HG03108 (cell line): ENCODE measurements around the gene CT45A1.
A peak's percentile ranks its signal among the peaks of the same experiment; 100 is the strongest.
"Not testable (repeated sequence)": the region's sequence is repeated elsewhere in the genome, so short reads cannot be mapped to it uniquely, and the experiment has no call there.

Experiments
- ATAC-seq: cut with Tn5 transposase; IDR thresholded peaks from one replicate; pipeline ENCODE4 v1.9.1; 2021; ENCODE audit warnings: moderate library complexity; ENCODE audit not compliant: unreplicated experiment

CT45A1 gene

GRCh38 chrX:135713183-135713689 lies at the start of gene CT45A1:
TSS of gene CT45A1 (plus strand) at chrX:135713639. CDS start at chrX:135718941, 5,302 bp downstream.
- not testable (repeated sequence) for ATAC-seq

GRCh38 chrX:135672979-135673378 lies 40.5 kb upstream of the CT45A1 start:
- not testable (repeated sequence) for ATAC-seq

- ATAC-seq: no peak
These were observed 25.3 kb upstream of the CT45A1 start for GRCh38 chrX:135688137-135688536.

GRCh38 chrX:135695471-135695870 lies 18.0 kb upstream of the CT45A1 start:
- no peak for ATAC-seq

GRCh38 chrX:135697601-135698000 lies 15.8 kb upstream of the CT45A1 start:
- no peak for ATAC-seq

- ATAC-seq: no peak
These were observed 14.5 kb upstream of the CT45A1 start for GRCh38 chrX:135698924-135699323.

GRCh38 chrX:135707880-135708279 lies 5.6 kb upstream of the CT45A1 start:
- no peak for ATAC-seq

GRCh38 chrX:135713795-135714194 lies 356 bp downstream of the CT45A1 start:
- no peak for ATAC-seq

GRCh38 chrX:135734666-135735065 lies 21.2 kb downstream of the CT45A1 start:
- ATAC-seq: not testable (repeated sequence)

GRCh38 chrX:135737366-135738071 lies 24.1 kb downstream of the CT45A1 start:
- ATAC-seq: no peak

GRCh38 chrX:135740681-135741149 lies 27.3 kb downstream of the CT45A1 start:
- peak; percentile 73 for ATAC-seq

- no peak for ATAC-seq
These were observed 27.8 kb downstream of the CT45A1 start for GRCh38 chrX:135741192-135741715.

GRCh38 chrX:135744739-135745138 lies 31.3 kb downstream of the CT45A1 start:
- not testable (repeated sequence) for ATAC-seq

GRCh38 chrX:135768091-135768490 lies 54.7 kb downstream of the CT45A1 start, which contains the start of gene CT45A3:
TSS of gene CT45A3 (minus strand) at chrX:135768191. CDS start at chrX:135764444, 3,747 bp downstream.
- not testable (repeated sequence) for ATAC-seq
